Measurements from ENCODE around the gene TTYH1. TPM values are rescaled to one million over a fixed set of nuclear protein-coding genes. Genes with fewer than 3 reads are reported as not detected.

The TTYH1 gene
- total and polyA plus RNA-seq, 4 donors: 0.05 to 0.46 (median 0.18) TPM; not detected in 1

GRCh38 chr19:54456423-54457373, 41.4 kb downstream of the TTYH1 start:
- no peak overlapping the region for H3K9ac ChIP-seq (ENCODE audit: insufficient read depth in 1 of 2, low read length in 2 of 2)
- peaks cover 24 to 93% (median 64%) of the 10 kb centered on the region in 4 donors for H3K36me3 ChIP-seq (ENCODE audit: control insufficient read depth in 4 of 4, insufficient read depth in 4 of 4, low read length in 4 of 4)
- TF ChIP-seq CTCF (IDR thresholded peaks at IDR 0.05; ENCODE audit: control extremely low read depth, extremely low read depth): no peak
- no peak overlapping the region for H3K4me3 ChIP-seq
- no peak overlapping the region for H3K27ac ChIP-seq (ENCODE audit: low read depth in 1 of 2, low read length in 1 of 2)
- ATAC-seq (ENCODE audit: insufficient read depth, low FRiP score) (no peak), DNase-seq (no peak)
- H3K4me1 ChIP-seq (ENCODE audit: control insufficient read depth in 5 of 5, insufficient read depth in 5 of 5, low read length in 5 of 5): peaks cover 0 to 26% (median 9%) of the 10 kb centered on the region in 5 donors
- H3K27me3 ChIP-seq (ENCODE audit: control insufficient read depth in 3 of 3, insufficient read depth in 3 of 3, low read length in 2 of 3): no peaks in the 10 kb centered on the region
- no peaks in the 10 kb centered on the region for H3K9me3 ChIP-seq (ENCODE audit: control insufficient read depth in 4 of 4, insufficient read depth in 3 of 4, low read length in 3 of 4)
- WGBS, 2 donors: 93 to 95% methylated on average over 51 of the region's 51 CpGs

GRCh38 chr19:54457773-54458647, 42.7 kb downstream of the TTYH1 start:
- peaks cover 27 to 86% (median 53%) of the 10 kb centered on the region in 4 donors for H3K36me3 ChIP-seq (ENCODE audit: control insufficient read depth in 4 of 4, insufficient read depth in 4 of 4, low read length in 4 of 4)
- no peaks in the 10 kb centered on the region for H3K27me3 ChIP-seq (ENCODE audit: control insufficient read depth in 3 of 3, insufficient read depth in 3 of 3, low read length in 2 of 3)
- H3K9me3 ChIP-seq (ENCODE audit: control insufficient read depth in 4 of 4, insufficient read depth in 3 of 4, low read length in 3 of 4): no peaks in the 10 kb centered on the region
- H3K9ac ChIP-seq (ENCODE audit: insufficient read depth in 1 of 2, low read length in 2 of 2): no peak overlapping the region
- no peak overlapping the region for H3K4me3 ChIP-seq
- 94% methylated on average over 42 of the region's 42 CpGs for WGBS, 2 donors
- ATAC-seq (ENCODE audit: insufficient read depth, low FRiP score) (no peak), DNase-seq (no peak)
- H3K27ac ChIP-seq (ENCODE audit: low read depth in 1 of 2, low read length in 1 of 2): no peak overlapping the region
- H3K4me1 ChIP-seq (ENCODE audit: control insufficient read depth in 5 of 5, insufficient read depth in 5 of 5, low read length in 5 of 5): peaks cover 0 to 39% (median 13%) of the 10 kb centered on the region in 5 donors
- TF ChIP-seq CTCF (IDR thresholded peaks at IDR 0.05; ENCODE audit: control extremely low read depth, extremely low read depth): no peak

- Histone ChIP-seq H3K9ac (ENCODE audit: insufficient read depth in 1 of 2, low read length in 2 of 2) (no peak overlapping the region), H3K9me3 (ENCODE audit: control insufficient read depth in 4 of 4, insufficient read depth in 3 of 4, low read length in 3 of 4) (no peaks in the 10 kb centered on the region), H3K27ac (ENCODE audit: low read depth in 1 of 2, low read length in 1 of 2) (no peak overlapping the region), H3K4me3 (no peak overlapping the region), H3K4me1 (ENCODE audit: control insufficient read depth in 5 of 5, insufficient read depth in 5 of 5, low read length in 5 of 5) (peaks cover 0 to 42% (median 13%) of the 10 kb centered on the region in 5 donors), H3K27me3 (ENCODE audit: control insufficient read depth in 3 of 3, insufficient read depth in 3 of 3, low read length in 2 of 3) (no peaks in the 10 kb centered on the region), H3K36me3 (ENCODE audit: control insufficient read depth in 4 of 4, insufficient read depth in 4 of 4, low read length in 4 of 4) (peaks cover 27 to 81% (median 46%) of the 10 kb centered on the region in 4 donors)
- ATAC-seq (ENCODE audit: insufficient read depth, low FRiP score) (no peak), DNase-seq (no peak)
- no peak for TF ChIP-seq CTCF (IDR thresholded peaks at IDR 0.05; ENCODE audit: control extremely low read depth, extremely low read depth)
- 88 to 90% methylated on average over 11 of the region's 11 CpGs for WGBS, 2 donors
Measured at GRCh38 chr19:54458648-54459281, 43.5 kb downstream of the TTYH1 start.

Data from lung (tissue), 12 donors.